Liver (tissue), 3 donors: Measurements from ENCODE around the gene TLN1.

Experiments used
- CTCF ChIP-seq: fragments of 150-350 bp; IDR thresholded peaks from 2 replicates; pipeline ENCODE4 v1.5.1; 2017; ENCODE audit warnings: improper control_type of control experiment, low read depth, low read length; ENCODE audit not compliant: missing input control
- FOXA1 ChIP-seq: IDR thresholded peaks from 2 replicates; pipeline ENCODE4 v1.6.1; 2016; ENCODE audit warnings: antibody characterized with exemption
- GABPA ChIP-seq, 2 donors: IDR thresholded peaks in 1 of 2; conservative IDR thresholded peaks in 1 of 2; 2 replicates each; pipeline ENCODE4 v1.6.1; 2016; ENCODE audit warnings: antibody characterized with exemption in 2 of 2, mild to moderate bottlenecking in 1 of 2, moderate library complexity in 1 of 2
- HNF4A ChIP-seq, 2 donors: conservative IDR thresholded peaks; 2 replicates each; pipeline ENCODE4 v1.6.1; 2016; ENCODE audit warnings: antibody characterized with exemption in 2 of 2, mild to moderate bottlenecking in 2 of 2
- JUND ChIP-seq, 2 donors: IDR thresholded peaks; 2 replicates each; pipeline ENCODE4 v1.6.1; 2016; ENCODE audit warnings: antibody characterized with exemption in 2 of 2
- RAD21 ChIP-seq, 2 donors: IDR thresholded peaks; 2 replicates each; pipeline ENCODE4 v1.6.1; 2016; ENCODE audit warnings: antibody characterized with exemption in 2 of 2, mild to moderate bottlenecking in 2 of 2
- REST ChIP-seq: IDR thresholded peaks from 2 replicates; pipeline ENCODE4 v1.6.1; 2016; ENCODE audit warnings: antibody characterized with exemption, mild to moderate bottlenecking
- RXRA ChIP-seq, 2 donors: IDR thresholded peaks; 2 replicates each; pipeline ENCODE4 v1.6.1; 2017 to 2018; ENCODE audit warnings: antibody characterized with exemption in 2 of 2, mild to moderate bottlenecking in 1 of 2
- SP1 ChIP-seq: IDR thresholded peaks from 2 replicates; pipeline ENCODE4 v1.6.1; 2018; ENCODE audit warnings: antibody characterized with exemption, mild to moderate bottlenecking
- TAF1 ChIP-seq: conservative IDR thresholded peaks from 2 replicates; pipeline ENCODE4 v1.6.1; 2016; ENCODE audit warnings: antibody characterized with exemption, mild to moderate bottlenecking
- TF ChIP-seq, protein P1 (sequence below): IDR thresholded peaks from 2 replicates; pipeline ENCODE4 v1.6.1; 2016; ENCODE audit warnings: antibody characterized with exemption
- TF ChIP-seq, protein P2 (sequence below): IDR thresholded peaks from 2 replicates; pipeline ENCODE4 v1.6.1; 2016; ENCODE audit warnings: antibody characterized with exemption
- donor health status: healthy.
- donor health status: healthy.

- TF ChIP-seq FOXA1 (no peak), RXRA (IDR thresholded peaks at IDR 0.05) (no peak), CTCF (no peak), RAD21 (IDR thresholded peaks at IDR 0.05) (no peak), HNF4A (conservative IDR thresholded peaks at IDR 0.05) (no peak), REST (no peak), TAF1 (no peak), JUND (IDR thresholded peaks at IDR 0.05) (no peak), SP1 (no peak), GABPA (IDR thresholded peaks at IDR 0.05 in 1 of 2, conservative IDR thresholded peaks at IDR 0.05 in 1 of 2) (no peak)
- TF ChIP-seq, protein P1, sequence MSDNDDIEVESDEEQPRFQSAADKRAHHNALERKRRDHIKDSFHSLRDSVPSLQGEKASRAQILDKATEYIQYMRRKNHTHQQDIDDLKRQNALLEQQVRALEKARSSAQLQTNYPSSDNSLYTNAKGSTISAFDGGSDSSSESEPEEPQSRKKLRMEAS, result no peak
- TF ChIP-seq, protein P2, sequence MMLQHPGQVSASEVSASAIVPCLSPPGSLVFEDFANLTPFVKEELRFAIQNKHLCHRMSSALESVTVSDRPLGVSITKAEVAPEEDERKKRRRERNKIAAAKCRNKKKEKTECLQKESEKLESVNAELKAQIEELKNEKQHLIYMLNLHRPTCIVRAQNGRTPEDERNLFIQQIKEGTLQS, result no peak
Observed at GRCh38 chr9:35697486-35697885, 34.5 kb downstream of the TLN1 start.
